Stimulated activated CD8-positive, alpha-beta memory T cell treated with anti-CD3 and anti-CD28 coated beads, Interleukin-7, amount 100 ng/mL, for 1 hour (primary cell): ENCODE results near the gene CARMIL3.

Experiments used
- DNase-seq, 2 donors: peaks; one replicate each; pipeline ENCODE4 v3.0.0-alpha.2; 2020; ENCODE audit warnings: low read depth in 2 of 2

CARMIL3 gene

GRCh38 chr14:24114532-24115421 is 63.0 kb downstream of the CARMIL3 start, which contains the start of the genes DCAF11 and NRL:
TSS of gene DCAF11 (plus strand) at chr14:24114777. CDS start at chr14:24115595, 818 bp downstream.
TSS of gene NRL (minus strand) at chr14:24114949. CDS start at chr14:24082848, 32,101 bp downstream.
- peak; percentile 92 to 94 for DNase-seq

- no peak for DNase-seq
These were observed 63.8 kb downstream of the CARMIL3 start for GRCh38 chr14:24115422-24116127.

GRCh38 chr14:24116128-24116814 is 64.5 kb downstream of the CARMIL3 start:
- no peak for DNase-seq

- no peak for DNase-seq
These were observed 65.4 kb downstream of the CARMIL3 start for GRCh38 chr14:24117179-24117578.
